Lower leg skin (tissue), 4 donors: ENCODE measurements around the gene SLC39A2. TPM values are rescaled to one million over a fixed set of nuclear protein-coding genes. Genes with fewer than 3 reads are reported as not detected.
A peak's percentile ranks its signal among the peaks of the same experiment; 100 is the strongest.

Experiments
- DNase-seq, 2 donors: peaks; one replicate each; pipeline ENCODE4 v3.0.0-alpha.2; 2019; ENCODE audit warnings: low spot score in 2 of 2
- H3K4me3 ChIP-seq: fragments of 200-600 bp; sonication (generic); 2 replicates; pipeline ENCODE4 v1.5.1; 2017; ENCODE audit warnings: mild to moderate bottlenecking, low read depth; ENCODE audit not compliant: poor library complexity, severe bottlenecking
- POLR2A ChIP-seq, 2 donors: fragments of 450-650 bp; IDR thresholded peaks; one replicate each; pipeline ENCODE4 v1.6.1; 2016 to 2017; ENCODE audit warnings: antibody characterized with exemption in 2 of 2, mild to moderate bottlenecking in 1 of 2, moderate library complexity in 1 of 2
- WGBS, 2 donors: methylation state at CpG; one replicate each; pipeline ENCODE4 v1.1.5; 2018; 5-methylcytosine and 5-hydroxymethylcytosine counted together
- intact Hi-C: fragments of 100-400 bp; cut with DNase I; formaldehyde crosslinking; loops from one replicate; pipeline ENCODE4 v1.15.0; 2023; ENCODE audit warnings: low total_unique reads
- total RNA-seq, 4 donors: library from RNA; depleted of rRNA; stranded (reverse); fragments of >200 nt; gene quantifications; one replicate each; pipeline ENCODE4 v1.1.0, GENCODE V29; 2016
- TF ChIP-seq, protein P1 (sequence below), 3 donors: fragments of 450-650 bp; IDR thresholded peaks; one replicate each; pipeline ENCODE4 v1.5.1; 2016; ENCODE audit warnings: antibody characterized with exemption in 3 of 3, mild to moderate bottlenecking in 3 of 3, moderate library complexity in 2 of 3

Gene SLC39A2
- total RNA-seq, 4 donors from 2014 or later = 25.3 to 117 (median 46.9) TPM

DNA sequence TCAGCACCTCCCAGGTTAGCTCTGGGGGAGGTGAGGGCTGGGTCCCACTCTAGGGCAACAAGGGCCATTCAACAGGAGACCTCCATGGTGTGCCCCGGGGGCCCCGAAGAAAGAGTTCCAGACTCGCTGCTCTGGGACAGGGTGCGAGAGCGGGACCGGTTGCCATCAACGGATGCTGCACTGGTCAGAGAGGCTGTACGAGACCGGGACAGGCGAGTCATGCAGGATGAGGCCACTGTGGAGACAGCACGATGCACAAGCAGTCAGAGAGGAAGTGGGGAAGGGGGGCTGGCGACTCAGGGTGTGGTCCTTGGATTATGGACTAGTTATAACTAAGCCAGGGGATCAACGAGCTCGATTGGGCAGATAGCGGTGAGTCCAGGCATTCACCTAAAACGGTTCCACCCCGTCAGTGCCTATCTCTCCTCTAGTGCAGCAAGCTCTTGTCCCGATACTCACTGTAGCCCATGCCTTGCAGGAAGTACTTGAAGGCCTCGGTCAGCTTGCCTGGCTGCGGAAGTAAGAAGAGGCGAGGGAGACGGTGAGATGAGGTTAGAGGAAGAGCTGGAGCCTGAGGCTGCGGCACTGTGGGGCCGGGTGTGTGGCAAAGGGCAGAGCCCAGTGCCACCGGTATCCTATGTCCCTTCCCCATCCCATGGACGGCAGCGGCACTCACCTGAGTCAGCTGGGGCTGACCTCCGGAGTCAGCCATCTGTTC is 18.6 kb downstream of the SLC39A2 start:
- intact Hi-C loops = loop anchor here (10.0 kb wide), 1 partner anchor 77 kb away; the partner anchor contains the start of gene ZNF219
- H3K4me3 ChIP-seq = no peak overlapping the region
- DNase-seq = peak in 1 of 2 donors; percentile 81
- WGBS, 2 donors = 74 to 76% methylated on average over 28 of the region's 28 CpGs
- TF ChIP-seq, protein P1, sequence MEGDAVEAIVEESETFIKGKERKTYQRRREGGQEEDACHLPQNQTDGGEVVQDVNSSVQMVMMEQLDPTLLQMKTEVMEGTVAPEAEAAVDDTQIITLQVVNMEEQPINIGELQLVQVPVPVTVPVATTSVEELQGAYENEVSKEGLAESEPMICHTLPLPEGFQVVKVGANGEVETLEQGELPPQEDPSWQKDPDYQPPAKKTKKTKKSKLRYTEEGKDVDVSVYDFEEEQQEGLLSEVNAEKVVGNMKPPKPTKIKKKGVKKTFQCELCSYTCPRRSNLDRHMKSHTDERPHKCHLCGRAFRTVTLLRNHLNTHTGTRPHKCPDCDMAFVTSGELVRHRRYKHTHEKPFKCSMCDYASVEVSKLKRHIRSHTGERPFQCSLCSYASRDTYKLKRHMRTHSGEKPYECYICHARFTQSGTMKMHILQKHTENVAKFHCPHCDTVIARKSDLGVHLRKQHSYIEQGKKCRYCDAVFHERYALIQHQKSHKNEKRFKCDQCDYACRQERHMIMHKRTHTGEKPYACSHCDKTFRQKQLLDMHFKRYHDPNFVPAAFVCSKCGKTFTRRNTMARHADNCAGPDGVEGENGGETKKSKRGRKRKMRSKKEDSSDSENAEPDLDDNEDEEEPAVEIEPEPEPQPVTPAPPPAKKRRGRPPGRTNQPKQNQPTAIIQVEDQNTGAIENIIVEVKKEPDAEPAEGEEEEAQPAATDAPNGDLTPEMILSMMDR (IDR thresholded peaks at IDR 0.05) = no peak
- TF ChIP-seq POLR2A (IDR thresholded peaks at IDR 0.05) = no peak

DNA sequence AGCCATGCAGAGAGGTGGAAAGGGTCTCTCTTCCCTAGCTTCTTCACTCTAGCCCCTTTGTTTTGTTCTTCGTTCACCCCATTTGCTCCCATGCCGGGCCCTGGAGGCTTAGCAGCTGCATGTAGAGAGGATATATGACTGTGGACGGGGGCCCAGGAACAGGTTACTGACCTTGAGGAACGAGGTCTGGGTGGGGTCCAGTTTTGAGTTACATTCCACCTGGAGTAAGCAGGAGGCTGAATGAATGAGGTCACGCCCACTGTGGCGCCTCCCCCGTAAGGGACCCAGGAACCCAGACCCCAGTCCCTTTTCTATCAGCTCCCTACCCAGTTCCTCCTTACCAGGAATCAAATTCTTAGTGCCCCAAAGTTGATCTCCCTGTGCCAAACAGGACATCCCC is 19.2 kb downstream of the SLC39A2 start:
- TF ChIP-seq, protein P1 (IDR thresholded peaks at IDR 0.05) = no peak
- TF ChIP-seq POLR2A (IDR thresholded peaks at IDR 0.05) = no peak
- peak in 1 of 2 donors; percentile 79 for DNase-seq
- intact Hi-C loops = loop anchor here (10.0 kb wide), 1 partner anchor 77 kb away; the partner anchor contains the start of gene ZNF219
- no peak overlapping the region for H3K4me3 ChIP-seq
- 79 to 81% methylated on average over 7 of the region's 7 CpGs for WGBS, 2 donors

DNA sequence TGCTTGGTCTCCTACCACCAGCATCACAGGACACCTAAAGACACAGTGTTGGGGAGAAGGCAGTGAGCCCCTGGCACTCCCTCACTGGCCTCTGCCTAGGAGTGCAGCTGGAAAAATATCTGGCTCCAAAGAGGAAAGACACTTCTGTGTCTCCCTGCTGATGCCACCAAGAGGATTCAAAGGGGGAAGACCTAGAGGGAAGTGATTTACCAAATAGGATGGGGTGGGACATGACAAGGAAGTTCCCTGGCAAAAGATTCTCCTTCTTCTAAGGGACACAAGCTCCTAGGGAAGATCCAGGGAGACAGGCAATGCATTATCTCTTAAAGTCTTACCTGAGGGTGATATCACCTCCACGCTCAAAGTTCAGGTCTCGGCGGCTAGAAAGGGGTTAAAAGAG is 19.7 kb downstream of the SLC39A2 start:
- WGBS, 2 donors = 91 to 93% methylated on average over 3 of the region's 3 CpGs
- DNase-seq = no peak
- no peak overlapping the region for H3K4me3 ChIP-seq
- intact Hi-C loops = loop anchor here (10.0 kb wide), 1 partner anchor 76 kb away; the partner anchor contains the start of gene ZNF219
- TF ChIP-seq, protein P1 (IDR thresholded peaks at IDR 0.05) = no peak
- TF ChIP-seq POLR2A (IDR thresholded peaks at IDR 0.05) = no peak

DNA sequence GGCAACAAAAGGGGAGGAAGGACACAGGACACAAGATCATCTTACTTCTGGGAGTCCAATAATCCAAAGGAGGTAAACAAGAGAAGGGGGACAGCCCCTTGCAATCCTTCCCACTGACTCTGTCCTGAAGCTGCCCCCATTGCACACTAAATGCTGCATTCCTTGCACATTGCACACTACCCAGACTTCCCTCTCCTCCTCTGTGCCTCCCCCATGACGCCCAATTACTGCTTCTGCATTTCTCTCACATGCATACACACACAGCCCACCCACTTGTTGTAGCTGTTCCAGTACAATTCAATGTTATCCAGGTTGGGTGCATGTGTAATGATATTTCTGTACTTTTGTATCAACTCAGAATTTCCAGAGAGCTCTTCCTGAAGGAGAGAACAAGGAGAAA is 20.3 kb downstream of the SLC39A2 start:
- TF ChIP-seq, protein P1 (IDR thresholded peaks at IDR 0.05) = no peak
- TF ChIP-seq POLR2A (IDR thresholded peaks at IDR 0.05) = no peak
- intact Hi-C loops = loop anchor here (10.0 kb wide), 1 partner anchor 75 kb away; the partner anchor contains the start of gene ZNF219
- 63 to 75% methylated on average over 1 of the region's 1 CpG for WGBS, 2 donors
- DNase-seq = no peak
- no peak overlapping the region for H3K4me3 ChIP-seq

DNA sequence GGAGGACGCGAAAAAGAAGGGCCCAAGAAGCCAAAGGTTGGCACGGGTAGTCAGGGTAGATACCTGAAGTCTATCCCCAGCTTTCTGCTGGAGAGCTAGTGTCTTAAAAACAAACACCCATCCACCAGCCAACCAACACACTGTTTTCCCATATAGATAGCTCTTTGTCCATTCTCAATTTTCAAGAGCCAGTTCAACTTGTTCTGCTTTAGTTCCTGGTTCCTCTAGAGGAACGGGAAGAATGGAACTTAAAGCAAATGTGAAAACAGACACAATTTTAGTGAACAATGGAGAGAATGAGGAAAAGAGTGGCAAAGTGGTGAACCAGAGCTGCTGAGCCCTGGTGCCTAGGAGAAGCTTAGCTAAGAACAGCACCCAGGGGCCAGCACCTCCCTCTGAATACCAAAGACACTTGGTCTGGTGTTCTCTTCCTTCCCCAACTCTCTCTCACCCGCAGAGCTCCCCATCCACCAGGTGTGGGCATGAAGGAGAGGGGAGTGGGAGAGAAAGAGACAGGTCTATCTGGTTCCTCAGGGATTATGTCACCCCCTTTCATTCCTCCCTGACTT is 22.0 kb downstream of the SLC39A2 start:
- H3K4me3 ChIP-seq = no peak overlapping the region
- peak in 1 of 2 donors; percentile 17 for DNase-seq
- no peak for TF ChIP-seq POLR2A (IDR thresholded peaks at IDR 0.05)
- TF ChIP-seq, protein P1 (IDR thresholded peaks at IDR 0.05) = no peak
- WGBS, 2 donors = 78 to 84% methylated on average over 5 of the region's 5 CpGs
- intact Hi-C loops = no loop called here
